Measurements from ENCODE around the gene DLG2. TPM values are rescaled to one million over a fixed set of nuclear protein-coding genes. Genes with fewer than 3 reads are reported as not detected.

The DLG2 gene
- polyA plus RNA-seq, 3 donors: 0.24 to 0.39 TPM; not detected in 1

DNA sequence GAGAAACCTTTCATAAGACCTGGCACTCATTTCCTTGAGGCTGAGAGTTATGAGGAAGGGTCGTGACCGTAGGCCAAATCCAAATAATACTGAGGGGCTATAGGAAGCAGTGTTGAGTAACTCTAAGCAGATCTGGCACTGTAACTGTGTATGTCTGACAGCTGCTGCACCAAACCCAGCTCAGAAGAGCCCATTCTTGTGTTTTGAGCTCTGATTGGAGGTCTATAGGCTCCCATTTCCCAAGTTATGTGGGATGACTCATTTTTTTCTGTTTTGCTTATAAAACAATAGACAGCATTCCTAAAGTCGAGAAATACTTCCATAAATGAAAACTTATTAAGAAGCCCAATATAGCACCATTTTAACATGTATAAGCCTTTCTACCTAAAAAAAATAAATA, 645.8 kb downstream of the DLG2 start:
- DNase-seq: no peak
- Histone ChIP-seq H3K36me3 (replicated peaks in 1 of 2; ENCODE audit: control insufficient read depth in 1 of 2, insufficient read depth in 2 of 2, low read length in 2 of 2) (no peaks in the 10 kb centered on the region), H3K9ac (ENCODE audit: insufficient read depth, low read length, poor library complexity, severe bottlenecking) (no peak overlapping the region), H3K4me2 (replicated peaks; ENCODE audit: extremely low read depth, low read length, poor library complexity, severe bottlenecking) (no peak overlapping the region), H3K79me2 (ENCODE audit: insufficient read depth, low read length) (no peaks in the 10 kb centered on the region), H3K27ac (ENCODE audit: low read depth in 1 of 2, low read length in 2 of 2) (no peak overlapping the region), H3K9me3 (replicated peaks in 1 of 2; ENCODE audit: control insufficient read depth in 1 of 2, insufficient read depth in 1 of 2, low read length in 2 of 2) (peaks cover 6 to 7% of the 10 kb centered on the region in 2 donors), H3K27me3 (ENCODE audit: control insufficient read depth in 2 of 2, insufficient read depth in 2 of 2, low read length in 2 of 2) (no peaks in the 10 kb centered on the region), H2AFZ (ENCODE audit: insufficient read depth, low read depth, low read length, poor library complexity, severe bottlenecking) (no peak overlapping the region), H3K4me3 (replicated peaks in 1 of 3; ENCODE audit: low read depth in 2 of 3, low read length in 3 of 3) (no peak overlapping the region), H4K20me1 (ENCODE audit: insufficient read depth, low read length) (no peaks in the 10 kb centered on the region), H3K4me1 (ENCODE audit: control insufficient read depth in 1 of 2, insufficient read depth in 2 of 2, low read length in 2 of 2) (no peaks in the 10 kb centered on the region)
- Mint-ChIP-seq H3K4me3 (no peak overlapping the region), H3K27ac (no peak overlapping the region), H3K9me3 (peaks cover 3 to 20% (median 14%) of the 10 kb centered on the region in 7 donors), H3K36me3 (no peaks in the 10 kb centered on the region), H3K4me1 (no peaks in the 10 kb centered on the region), H3K27me3 (ENCODE audit: low read depth in 3 of 3) (peaks cover 0 to 2% (median 0%) of the 10 kb centered on the region in 3 donors)
- no peak for TF ChIP-seq CTCF (IDR thresholded peaks at IDR 0.05)
- intact Hi-C loops (cut with micrococcal nuclease): no loop called here
- WGBS (ENCODE audit: insufficient coverage): no CpG with 5 or more reads among the region's 3 CpGs

DNA sequence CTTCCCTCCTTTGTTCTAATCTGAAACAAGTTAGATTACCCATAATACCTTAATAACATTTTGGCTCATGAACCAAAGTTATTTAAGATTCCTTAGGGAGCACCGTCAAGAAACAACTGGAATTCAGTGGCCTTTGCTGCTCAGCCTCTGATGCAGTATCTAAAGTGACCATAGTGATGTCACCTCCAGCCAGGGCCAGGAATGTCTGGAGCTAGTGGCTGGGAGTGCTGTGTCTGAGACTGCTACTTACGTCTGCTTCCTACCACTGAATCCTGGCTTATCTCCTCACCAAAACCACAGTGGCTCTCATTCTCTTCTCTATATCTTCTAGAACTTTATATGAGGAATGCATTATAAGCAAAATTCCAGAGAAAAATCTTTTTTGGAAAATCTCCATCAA, 658.0 kb downstream of the DLG2 start:
- Histone ChIP-seq H3K27ac (ENCODE audit: low read depth in 1 of 2, low read length in 2 of 2) (no peak overlapping the region), H2AFZ (ENCODE audit: insufficient read depth, low read depth, low read length, poor library complexity, severe bottlenecking) (no peak overlapping the region), H3K4me2 (replicated peaks; ENCODE audit: extremely low read depth, low read length, poor library complexity, severe bottlenecking) (no peak overlapping the region), H3K79me2 (ENCODE audit: insufficient read depth, low read length) (no peaks in the 10 kb centered on the region), H3K9ac (ENCODE audit: insufficient read depth, low read length, poor library complexity, severe bottlenecking) (no peak overlapping the region), H3K27me3 (ENCODE audit: control insufficient read depth in 2 of 2, insufficient read depth in 2 of 2, low read length in 2 of 2) (no peaks in the 10 kb centered on the region), H3K36me3 (replicated peaks in 1 of 2; ENCODE audit: control insufficient read depth in 1 of 2, insufficient read depth in 2 of 2, low read length in 2 of 2) (no peaks in the 10 kb centered on the region), H3K4me1 (ENCODE audit: control insufficient read depth in 1 of 2, insufficient read depth in 2 of 2, low read length in 2 of 2) (no peaks in the 10 kb centered on the region), H3K9me3 (replicated peaks in 1 of 2; ENCODE audit: control insufficient read depth in 1 of 2, insufficient read depth in 1 of 2, low read length in 2 of 2) (peaks cover 0 to 8% of the 10 kb centered on the region in 2 donors), H4K20me1 (ENCODE audit: insufficient read depth, low read length) (no peaks in the 10 kb centered on the region), H3K4me3 (replicated peaks in 1 of 3; ENCODE audit: low read depth in 2 of 3, low read length in 3 of 3) (no peak overlapping the region)
- H3K27me3 Mint-ChIP-seq (ENCODE audit: low read depth in 3 of 3): no peaks in the 10 kb centered on the region
- intact Hi-C loops (cut with micrococcal nuclease): no loop called here
- TF ChIP-seq CTCF (IDR thresholded peaks at IDR 0.05): no peak
- H3K9me3 Mint-ChIP-seq: peaks cover 0 to 6% (median 2%) of the 10 kb centered on the region in 7 donors
- H3K27ac Mint-ChIP-seq: no peak overlapping the region
- DNase-seq: no peak
- no peak overlapping the region for H3K4me3 Mint-ChIP-seq
- H3K4me1 Mint-ChIP-seq: no peaks in the 10 kb centered on the region
- no CpG with 5 or more reads among the region's 2 CpGs for WGBS (ENCODE audit: insufficient coverage)
- H3K36me3 Mint-ChIP-seq: no peaks in the 10 kb centered on the region

All from CD14-positive monocyte (primary cell).